Measurements from ENCODE around the gene MAIP1.

Gene MAIP1

DNA sequence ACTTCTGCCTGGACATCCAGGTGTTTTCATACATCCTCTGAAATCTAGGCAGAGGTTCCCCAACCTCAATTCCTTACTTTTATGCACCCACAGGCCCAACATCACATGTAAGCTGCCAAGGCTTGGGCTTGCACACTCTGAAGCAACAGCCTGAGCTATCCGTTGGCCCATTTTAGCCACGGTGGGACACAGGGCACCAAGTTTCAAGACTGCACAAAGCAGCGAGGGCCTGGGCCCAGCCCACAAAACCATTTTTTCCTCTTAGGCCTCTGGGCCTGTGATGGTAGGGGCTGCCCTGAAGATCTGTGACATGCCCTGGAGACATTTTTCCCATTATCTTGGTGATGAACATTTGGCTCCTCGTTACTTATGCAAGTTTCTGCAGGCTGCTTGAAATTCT lies 38.4 kb upstream of the MAIP1 start:
- no peak for DNase-seq (ENCODE audit: low read depth in 1 of 2, low spot score in 1 of 2)
- Histone ChIP-seq H3K4me3 (replicated peaks; ENCODE audit: insufficient read depth, low read length) (no peak overlapping the region), H3K27me3 (ENCODE audit: insufficient read depth, poor library complexity, severe bottlenecking) (no peaks in the 10 kb centered on the region), H3K27ac (replicated peaks) (no peak overlapping the region)
- TF ChIP-seq, protein P1, sequence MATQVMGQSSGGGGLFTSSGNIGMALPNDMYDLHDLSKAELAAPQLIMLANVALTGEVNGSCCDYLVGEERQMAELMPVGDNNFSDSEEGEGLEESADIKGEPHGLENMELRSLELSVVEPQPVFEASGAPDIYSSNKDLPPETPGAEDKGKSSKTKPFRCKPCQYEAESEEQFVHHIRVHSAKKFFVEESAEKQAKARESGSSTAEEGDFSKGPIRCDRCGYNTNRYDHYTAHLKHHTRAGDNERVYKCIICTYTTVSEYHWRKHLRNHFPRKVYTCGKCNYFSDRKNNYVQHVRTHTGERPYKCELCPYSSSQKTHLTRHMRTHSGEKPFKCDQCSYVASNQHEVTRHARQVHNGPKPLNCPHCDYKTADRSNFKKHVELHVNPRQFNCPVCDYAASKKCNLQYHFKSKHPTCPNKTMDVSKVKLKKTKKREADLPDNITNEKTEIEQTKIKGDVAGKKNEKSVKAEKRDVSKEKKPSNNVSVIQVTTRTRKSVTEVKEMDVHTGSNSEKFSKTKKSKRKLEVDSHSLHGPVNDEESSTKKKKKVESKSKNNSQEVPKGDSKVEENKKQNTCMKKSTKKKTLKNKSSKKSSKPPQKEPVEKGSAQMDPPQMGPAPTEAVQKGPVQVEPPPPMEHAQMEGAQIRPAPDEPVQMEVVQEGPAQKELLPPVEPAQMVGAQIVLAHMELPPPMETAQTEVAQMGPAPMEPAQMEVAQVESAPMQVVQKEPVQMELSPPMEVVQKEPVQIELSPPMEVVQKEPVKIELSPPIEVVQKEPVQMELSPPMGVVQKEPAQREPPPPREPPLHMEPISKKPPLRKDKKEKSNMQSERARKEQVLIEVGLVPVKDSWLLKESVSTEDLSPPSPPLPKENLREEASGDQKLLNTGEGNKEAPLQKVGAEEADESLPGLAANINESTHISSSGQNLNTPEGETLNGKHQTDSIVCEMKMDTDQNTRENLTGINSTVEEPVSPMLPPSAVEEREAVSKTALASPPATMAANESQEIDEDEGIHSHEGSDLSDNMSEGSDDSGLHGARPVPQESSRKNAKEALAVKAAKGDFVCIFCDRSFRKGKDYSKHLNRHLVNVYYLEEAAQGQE (IDR thresholded peaks at IDR 0.05; ENCODE audit: insufficient replicate concordance, low read depth) = no peak
- no peak for TF ChIP-seq POLR2AphosphoS5 (IDR thresholded peaks at IDR 0.05; ENCODE audit: low read depth)
- TF ChIP-seq GABPA (IDR thresholded peaks at IDR 0.05; ENCODE audit: low read depth) = no peak
- TF ChIP-seq, protein P2, sequence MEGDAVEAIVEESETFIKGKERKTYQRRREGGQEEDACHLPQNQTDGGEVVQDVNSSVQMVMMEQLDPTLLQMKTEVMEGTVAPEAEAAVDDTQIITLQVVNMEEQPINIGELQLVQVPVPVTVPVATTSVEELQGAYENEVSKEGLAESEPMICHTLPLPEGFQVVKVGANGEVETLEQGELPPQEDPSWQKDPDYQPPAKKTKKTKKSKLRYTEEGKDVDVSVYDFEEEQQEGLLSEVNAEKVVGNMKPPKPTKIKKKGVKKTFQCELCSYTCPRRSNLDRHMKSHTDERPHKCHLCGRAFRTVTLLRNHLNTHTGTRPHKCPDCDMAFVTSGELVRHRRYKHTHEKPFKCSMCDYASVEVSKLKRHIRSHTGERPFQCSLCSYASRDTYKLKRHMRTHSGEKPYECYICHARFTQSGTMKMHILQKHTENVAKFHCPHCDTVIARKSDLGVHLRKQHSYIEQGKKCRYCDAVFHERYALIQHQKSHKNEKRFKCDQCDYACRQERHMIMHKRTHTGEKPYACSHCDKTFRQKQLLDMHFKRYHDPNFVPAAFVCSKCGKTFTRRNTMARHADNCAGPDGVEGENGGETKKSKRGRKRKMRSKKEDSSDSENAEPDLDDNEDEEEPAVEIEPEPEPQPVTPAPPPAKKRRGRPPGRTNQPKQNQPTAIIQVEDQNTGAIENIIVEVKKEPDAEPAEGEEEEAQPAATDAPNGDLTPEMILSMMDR (IDR thresholded peaks at IDR 0.05; ENCODE audit: insufficient read depth, low read length) = no peak
- TF ChIP-seq SPI1 (IDR thresholded peaks at IDR 0.05; ENCODE audit: borderline replicate concordance, low read depth) = no peak

DNA sequence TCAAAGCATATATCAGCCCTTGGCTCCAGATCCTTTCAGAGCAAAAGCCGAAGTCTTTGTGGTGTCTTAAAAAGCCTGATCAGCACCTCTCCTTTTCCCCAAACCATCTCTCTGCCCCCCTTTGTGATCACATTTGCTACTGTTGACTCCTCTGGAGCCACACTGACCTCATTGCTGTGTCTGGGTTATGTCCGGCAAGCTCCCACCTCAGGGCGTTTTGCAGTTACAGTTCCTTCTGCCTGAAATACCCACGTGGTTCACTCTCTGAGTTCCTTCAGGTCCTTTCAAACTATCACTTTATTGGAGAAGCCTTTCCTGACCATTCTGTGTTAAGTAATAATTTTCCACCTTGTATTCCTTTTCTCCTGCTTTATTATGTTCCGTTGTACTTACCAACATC lies 32.5 kb upstream of the MAIP1 start:
- TF ChIP-seq, protein P1 (IDR thresholded peaks at IDR 0.05; ENCODE audit: insufficient replicate concordance, low read depth) = no peak
- TF ChIP-seq, protein P2 (IDR thresholded peaks at IDR 0.05; ENCODE audit: insufficient read depth, low read length) = no peak
- no peak for TF ChIP-seq POLR2AphosphoS5 (IDR thresholded peaks at IDR 0.05; ENCODE audit: low read depth)
- no peak for TF ChIP-seq SPI1 (IDR thresholded peaks at IDR 0.05; ENCODE audit: borderline replicate concordance, low read depth)
- no peak for TF ChIP-seq GABPA (IDR thresholded peaks at IDR 0.05; ENCODE audit: low read depth)
- H3K27ac ChIP-seq (replicated peaks) = no peak overlapping the region
- no peaks in the 10 kb centered on the region for H3K27me3 ChIP-seq (ENCODE audit: insufficient read depth, poor library complexity, severe bottlenecking)
- no peak overlapping the region for H3K4me3 ChIP-seq (replicated peaks; ENCODE audit: insufficient read depth, low read length)
- DNase-seq (ENCODE audit: low read depth in 1 of 2, low spot score in 1 of 2) = peak in 1 of 2 experiments; percentile 22

DNA sequence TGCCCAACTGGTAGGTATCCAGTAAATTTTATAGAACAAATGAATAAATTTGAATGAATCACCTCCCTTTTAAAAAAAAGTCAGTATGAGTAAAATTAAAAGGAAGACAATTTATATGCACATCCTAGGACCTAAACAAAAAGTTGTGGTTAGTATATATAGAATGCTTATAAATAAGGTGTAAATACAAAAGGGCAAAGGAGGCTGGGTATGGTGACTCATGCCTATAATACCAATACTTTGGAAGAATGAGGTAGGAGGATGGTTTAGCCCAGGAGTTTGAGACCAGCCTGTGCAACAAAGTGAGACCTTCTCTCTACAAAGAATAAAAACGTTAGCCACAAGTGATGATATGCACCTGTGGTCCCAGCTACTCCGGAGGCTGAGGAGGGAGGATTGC lies 31.5 kb upstream of the MAIP1 start:
- TF ChIP-seq SPI1 (IDR thresholded peaks at IDR 0.05; ENCODE audit: borderline replicate concordance, low read depth) (no peak), POLR2AphosphoS5 (IDR thresholded peaks at IDR 0.05; ENCODE audit: low read depth) (no peak), GABPA (IDR thresholded peaks at IDR 0.05; ENCODE audit: low read depth) (no peak)
- TF ChIP-seq, protein P2 (IDR thresholded peaks at IDR 0.05; ENCODE audit: insufficient read depth, low read length) = no peak
- TF ChIP-seq, protein P1 (IDR thresholded peaks at IDR 0.05; ENCODE audit: insufficient replicate concordance, low read depth) = no peak
- Histone ChIP-seq H3K27me3 (ENCODE audit: insufficient read depth, poor library complexity, severe bottlenecking) (no peaks in the 10 kb centered on the region), H3K27ac (replicated peaks) (no peak overlapping the region), H3K4me3 (replicated peaks; ENCODE audit: insufficient read depth, low read length) (no peak overlapping the region)
- no peak for DNase-seq (ENCODE audit: low read depth in 1 of 2, low spot score in 1 of 2)
